Heart left ventricle (tissue), 16 donors: Measurements from ENCODE around the gene PDCD1LG2. TPM values are rescaled to one million over a fixed set of nuclear protein-coding genes. Genes with fewer than 3 reads are reported as not detected.
A peak's percentile ranks its signal among the peaks of the same experiment; 100 is the strongest.

Source experiments
- ATAC-seq, 4 donors: fragments of 200-7000 bp; cut with Tn5 transposase; one replicate each; pipeline ENCODE4 v1.9.1; 2020 to 2022; ENCODE audit warnings: moderate library complexity in 4 of 4, mild to moderate bottlenecking in 3 of 4, moderate number of reproducible peaks in 1 of 4
- DNase-seq, 5 donors: peaks; one replicate each; pipeline ENCODE4 v3.0.0-alpha.2; 2020
- H3K27ac ChIP-seq, 12 donors: fragments of 200-600 bp; sonication (generic) in 4 of 12; one replicate each; pipeline versions ENCODE4 v1.5.0 to v1.8.0; 2016 to 2022; ENCODE audit warnings: mild to moderate bottlenecking in 2 of 12
- H3K27me3 ChIP-seq, 9 donors: fragments of 200-600 bp; sonication (generic) in 2 of 9; one replicate each; pipeline versions ENCODE4 v1.5.1 to v1.8.0; 2016 to 2022; ENCODE audit warnings: mild to moderate bottlenecking in 3 of 9
- H3K36me3 ChIP-seq, 9 donors: fragments of 200-600 bp; sonication (generic) in 2 of 9; one replicate each; pipeline versions ENCODE4 v1.5.0 to v1.8.0; 2018 to 2022; ENCODE audit warnings: mild to moderate bottlenecking in 2 of 9
- H3K4me1 ChIP-seq, 12 donors: fragments of 200-600 bp; sonication (generic) in 4 of 12; one replicate each; pipeline versions ENCODE4 v1.5.0 to v1.8.0; 2016 to 2022; ENCODE audit warnings: mild to moderate bottlenecking in 3 of 12
- H3K4me3 ChIP-seq, 12 donors: fragments of 200-600 bp; sonication (generic) in 4 of 12; one replicate each; pipeline versions ENCODE4 v1.5.0 to v1.8.0; 2017 to 2022; ENCODE audit warnings: mild to moderate bottlenecking in 9 of 12, moderate library complexity in 4 of 12
- H3K9me3 ChIP-seq, 12 donors: fragments of 200-600 bp; sonication (generic) in 4 of 12; one replicate each; pipeline versions ENCODE4 v1.5.0 to v1.8.0; 2016 to 2022; ENCODE audit warnings: mild to moderate bottlenecking in 1 of 12
- POLR2A ChIP-seq, 2 donors: fragments of 450-650 bp; IDR thresholded peaks; one replicate each; pipeline ENCODE4 v1.6.1; 2017; ENCODE audit warnings: antibody characterized with exemption in 2 of 2, mild to moderate bottlenecking in 2 of 2, moderate library complexity in 2 of 2
- WGBS, 4 donors: extraction: QIAGEN DNeasy Blood & Tissue Kit in 2 of 4; methylation state at CpG; one replicate each; pipeline versions ENCODE4 v1.1.5 to v1.1.7; 2013 to 2018; 5-methylcytosine and 5-hydroxymethylcytosine counted together
- intact Hi-C, 10 donors: fragments of 100-400 bp; cut with DNase I; formaldehyde crosslinking; loops; one replicate each; pipeline versions ENCODE4 v1.11.1 to v1.14.2; 2022
- polyA plus RNA-seq, 2 donors: library from polyadenylated mRNA; stranded (reverse); fragments of 200-250 nt; gene quantifications; one replicate each; pipeline ENCODE4 v1.2.3, GENCODE V29; 2013
- total RNA-seq, 9 donors: library from RNA; depleted of rRNA in 2 of 9; stranded (reverse); fragments of >200 nt in 2 of 9; fragmentation: NEBNext Ultra II Directional in 3 of 9; extraction: Animal tissue kit (Norgen Biotek cat#: 25700) in 3 of 9; gene quantifications; one replicate each; pipeline versions ENCODE4 v1.1.0 to v1.2.4, GENCODE V29; 2016 to 2023
- TF ChIP-seq, protein P1 (sequence below), 12 donors: fragments of 200-600 bp; sonication (generic) in 4 of 12; IDR thresholded peaks; one replicate each; pipeline versions ENCODE4 v1.5.0 to v1.8.0; 2018 to 2022; ENCODE audit warnings: antibody characterized with exemption in 12 of 12, mild to moderate bottlenecking in 5 of 12
- donor health status: ischemic (EF 13 %, LVEDD 7.1; RV severe dilation, severe dysfunction).
- donor health status: healthy with polysubstance abuse.
- donor health status: DM: no; HTN: yes; CAD: no.
- donor health status: DM: no; HTN: no; CAD: no.
- donor health status: ischemic (EF 25% LVEDD 6.9; RV normal size, moderate dysfunction).
- donor health status: ischemic (EF 25% LVEDD 5.7; RV mildly dilated, moderate dysfunction).
- donor health status: healthy.
- donor health status: DM: yes; HTN: yes; CAD: no.
- donor health status: ischemic (EF 35%, LVEDD 5.7; RV mildly dilated, moderate dysfunction).
- donor health status: nonischemic (EF 11% LVEDD 7.7; RV severe dilation, severe dysfunction).
- donor health status: DM: yes; HTN: yes; CAD: no.
- donor health status: PGD.
- donor health status: ischemic (EF 29% LVEDD 5.4; RV normal size, mild dysfunction).
- donor health status: nonischemic (EF 23%, LVEDD 6.1; RV moderate dilation, normal function).

The PDCD1LG2 gene
- total and polyA plus RNA-seq, 11 donors, result 0.53 to 10.5 (median 1.1) TPM

- intact Hi-C loops, result no loop called here
- H3K36me3 ChIP-seq, result peaks cover 0 to 3% (median 0%) of the 10 kb centered on the region in 9 donors
- H3K4me3 ChIP-seq, result no peak overlapping the region
- TF ChIP-seq POLR2A (IDR thresholded peaks at IDR 0.05), result no peak
- TF ChIP-seq, protein P1, sequence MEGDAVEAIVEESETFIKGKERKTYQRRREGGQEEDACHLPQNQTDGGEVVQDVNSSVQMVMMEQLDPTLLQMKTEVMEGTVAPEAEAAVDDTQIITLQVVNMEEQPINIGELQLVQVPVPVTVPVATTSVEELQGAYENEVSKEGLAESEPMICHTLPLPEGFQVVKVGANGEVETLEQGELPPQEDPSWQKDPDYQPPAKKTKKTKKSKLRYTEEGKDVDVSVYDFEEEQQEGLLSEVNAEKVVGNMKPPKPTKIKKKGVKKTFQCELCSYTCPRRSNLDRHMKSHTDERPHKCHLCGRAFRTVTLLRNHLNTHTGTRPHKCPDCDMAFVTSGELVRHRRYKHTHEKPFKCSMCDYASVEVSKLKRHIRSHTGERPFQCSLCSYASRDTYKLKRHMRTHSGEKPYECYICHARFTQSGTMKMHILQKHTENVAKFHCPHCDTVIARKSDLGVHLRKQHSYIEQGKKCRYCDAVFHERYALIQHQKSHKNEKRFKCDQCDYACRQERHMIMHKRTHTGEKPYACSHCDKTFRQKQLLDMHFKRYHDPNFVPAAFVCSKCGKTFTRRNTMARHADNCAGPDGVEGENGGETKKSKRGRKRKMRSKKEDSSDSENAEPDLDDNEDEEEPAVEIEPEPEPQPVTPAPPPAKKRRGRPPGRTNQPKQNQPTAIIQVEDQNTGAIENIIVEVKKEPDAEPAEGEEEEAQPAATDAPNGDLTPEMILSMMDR (IDR thresholded peaks at IDR 0.05), result no peak
- no peak overlapping the region for H3K27ac ChIP-seq
- H3K9me3 ChIP-seq, result no peaks in the 10 kb centered on the region
- ATAC-seq (no peak), DNase-seq (no peak)
- 78 to 89% (median 85%) methylated on average over 4 of the region's 4 CpGs for WGBS, 4 donors
- no peaks in the 10 kb centered on the region for H3K27me3 ChIP-seq
- H3K4me1 ChIP-seq, result peaks cover 0 to 53% (median 16%) of the 10 kb centered on the region in 12 donors
Measured at GRCh38 chr9:5554254-5554653, 43.9 kb downstream of the PDCD1LG2 start.

- H3K4me3 ChIP-seq, result no peak overlapping the region
- 89 to 91% (median 89%) methylated on average over 5 of the region's 5 CpGs for WGBS, 4 donors
- peak overlapping the region in 1 of 12 donors; percentile 25 for H3K27ac ChIP-seq
- no peaks in the 10 kb centered on the region for H3K9me3 ChIP-seq
- no peaks in the 10 kb centered on the region for H3K36me3 ChIP-seq
- TF ChIP-seq, protein P1 (IDR thresholded peaks at IDR 0.05), result no peak
- no peak for TF ChIP-seq POLR2A (IDR thresholded peaks at IDR 0.05)
- ATAC-seq (no peak), DNase-seq (no peak)
- H3K27me3 ChIP-seq, result no peaks in the 10 kb centered on the region
- intact Hi-C loops, result no loop called here
- peaks cover 0 to 58% (median 16%) of the 10 kb centered on the region in 12 donors for H3K4me1 ChIP-seq
Measured at GRCh38 chr9:5556101-5556705, 45.9 kb downstream of the PDCD1LG2 start.

DNA sequence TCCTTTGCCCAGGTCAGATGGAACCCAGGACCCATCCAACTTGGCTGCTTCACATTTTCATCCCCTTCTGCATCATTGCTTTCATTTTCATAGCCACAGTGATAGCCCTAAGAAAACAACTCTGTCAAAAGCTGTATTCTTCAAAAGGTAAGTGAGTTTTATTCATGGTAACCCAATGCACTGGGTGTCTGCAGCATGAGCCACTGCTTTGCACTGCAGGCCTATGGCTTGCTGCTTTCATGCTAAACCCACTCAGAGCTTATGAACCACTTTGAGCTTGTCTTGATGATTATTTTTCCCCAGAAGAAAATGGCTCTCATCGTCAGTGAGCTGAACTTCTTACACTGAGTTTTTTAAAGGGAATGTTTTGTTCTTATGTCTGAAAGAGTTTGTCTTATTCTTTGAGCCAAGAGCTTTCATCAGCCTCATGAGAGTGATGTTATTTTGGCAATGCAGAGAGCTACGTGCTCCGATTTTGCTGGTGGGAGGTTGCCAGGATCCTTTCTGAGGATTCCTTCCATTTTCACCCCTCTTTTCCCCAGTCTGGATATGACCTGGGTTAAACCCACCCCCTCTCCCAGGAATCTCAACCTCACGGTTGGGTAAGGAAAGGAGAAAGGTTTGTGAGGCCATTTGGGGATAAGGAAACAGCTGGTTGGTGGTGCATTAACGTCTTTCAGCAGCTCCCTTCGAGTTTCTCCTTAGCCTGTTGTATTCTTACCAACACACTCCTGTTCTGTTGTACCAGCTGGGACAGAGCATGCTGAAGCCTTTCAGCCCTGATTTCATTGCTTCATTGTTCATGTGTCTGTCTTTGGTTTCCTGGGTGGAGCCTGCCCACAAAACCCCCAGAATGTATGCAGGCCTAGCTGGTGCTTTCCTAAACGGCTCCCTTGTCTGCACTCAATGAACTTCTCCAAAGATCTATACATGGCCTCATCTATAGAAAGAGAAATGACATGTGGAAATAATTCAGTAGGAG, 47.6 kb downstream of the PDCD1LG2 start:
- peaks cover 0 to 69% (median 16%) of the 10 kb centered on the region in 12 donors for H3K4me1 ChIP-seq
- intact Hi-C loops, result no loop called here
- no peaks in the 10 kb centered on the region for H3K36me3 ChIP-seq
- DNase-seq, result peak in 3 of 5 donors; percentile 30 to 44 (median 30)
- 19 to 29% (median 25%) methylated on average over 7 of the region's 7 CpGs for WGBS, 4 donors
- ATAC-seq, result peak; percentile 66 to 88 (median 77)
- peaks cover 0 to 8% (median 0%) of the 10 kb centered on the region in 12 donors for H3K9me3 ChIP-seq
- no peak overlapping the region for H3K4me3 ChIP-seq
- TF ChIP-seq, protein P1 (IDR thresholded peaks at IDR 0.05), result no peak
- no peak for TF ChIP-seq POLR2A (IDR thresholded peaks at IDR 0.05)
- H3K27me3 ChIP-seq, result no peaks in the 10 kb centered on the region
- H3K27ac ChIP-seq, result peak overlapping the region; percentile 8 to 84 (median 45)

- Histone ChIP-seq H3K9me3 (peaks cover 0 to 8% (median 0%) of the 10 kb centered on the region in 12 donors), H3K27me3 (no peaks in the 10 kb centered on the region), H3K36me3 (peaks cover 0 to 3% (median 0%) of the 10 kb centered on the region in 9 donors), H3K4me1 (peaks cover 0 to 78% (median 16%) of the 10 kb centered on the region in 12 donors), H3K4me3 (no peak overlapping the region), H3K27ac (peak overlapping the region in 1 of 12 donors; percentile 84)
- no peak for ATAC-seq
- 80 to 90% (median 87%) methylated on average over 2 of the region's 2 CpGs for WGBS, 4 donors
- DNase-seq, result no peak
- TF ChIP-seq, protein P1 (IDR thresholded peaks at IDR 0.05), result no peak
- no peak for TF ChIP-seq POLR2A (IDR thresholded peaks at IDR 0.05)
- intact Hi-C loops, result no loop called here
Measured at GRCh38 chr9:5559659-5560058, 49.3 kb downstream of the PDCD1LG2 start.
